DLD1 (cell line): ENCODE measurements around the gene EXOC2.

Experiments
- in situ Hi-C: cut with HindIII; loops from 2 replicates; pipeline ENCODE4 v1.10.0; 2017; ENCODE audit warnings: low sequenced_read_pairs

EXOC2 gene

DNA sequence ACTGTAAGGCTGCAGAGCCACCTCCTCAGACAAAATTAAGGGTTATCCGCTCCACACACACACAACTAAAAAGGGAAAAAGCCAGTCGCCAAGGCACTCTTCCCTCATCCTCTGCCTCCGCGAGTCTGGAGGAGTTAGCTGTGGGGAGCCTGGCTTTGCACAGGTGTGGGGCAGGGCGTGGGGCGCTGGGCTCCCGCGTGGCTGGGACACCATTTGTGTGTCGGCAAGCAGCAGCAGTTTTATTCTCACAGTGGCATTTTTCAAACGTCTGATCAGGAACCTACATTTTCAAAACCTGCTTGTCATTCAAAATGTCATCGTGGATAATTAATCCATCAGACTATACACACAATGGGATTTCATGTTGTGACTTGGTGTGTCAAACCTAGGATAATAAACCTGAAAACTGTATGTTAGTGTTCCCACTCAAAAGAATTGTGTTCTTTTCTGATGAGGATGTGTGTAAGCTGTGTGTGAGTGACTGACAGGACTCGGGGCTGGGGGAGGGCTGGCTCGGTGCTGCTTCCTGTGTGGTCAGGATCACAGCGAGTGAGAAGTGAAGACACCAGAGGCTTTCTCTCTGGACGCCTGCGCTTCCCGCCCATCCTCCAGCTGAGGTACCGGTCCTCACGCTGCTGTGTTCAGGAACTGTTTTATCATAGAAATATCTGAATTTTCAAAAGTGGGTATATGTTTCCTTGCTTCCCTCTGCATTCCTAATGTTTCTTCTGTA, 218.3 kb downstream of the EXOC2 start:
- in situ Hi-C loops = no loop called here

DNA sequence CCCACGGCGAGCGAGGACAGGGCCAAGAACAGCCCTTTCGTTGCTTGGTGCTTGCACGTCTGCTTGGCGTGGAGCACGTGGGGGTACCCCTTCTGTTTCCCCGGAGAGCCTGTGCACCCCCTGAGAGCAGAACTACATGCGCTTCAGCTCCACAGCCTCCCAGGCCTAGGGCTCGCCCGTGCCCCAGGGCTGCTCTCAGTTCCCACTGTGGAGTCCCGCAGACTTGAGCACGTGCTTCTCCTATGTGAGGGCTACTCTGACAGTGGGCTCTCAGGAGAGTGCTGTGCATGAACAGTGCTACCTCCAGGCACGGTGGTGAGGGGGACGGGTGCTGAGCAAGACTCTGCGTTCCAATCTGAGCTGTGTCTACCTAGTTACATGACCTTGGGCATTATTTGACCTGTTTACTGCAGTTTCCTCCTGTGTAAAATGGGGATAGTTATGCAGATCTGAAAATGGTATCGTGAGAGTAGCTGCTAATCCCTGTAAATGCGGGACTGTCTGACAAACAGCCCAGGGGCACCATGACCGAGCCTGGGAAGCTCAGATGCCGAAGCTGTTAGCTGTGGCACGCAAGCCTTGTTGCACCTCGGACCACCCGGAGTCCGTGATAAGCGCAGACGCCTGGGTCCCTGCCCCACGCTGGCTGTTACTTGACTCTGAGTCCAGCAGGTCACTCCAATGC, 219.0 kb downstream of the EXOC2 start:
- in situ Hi-C loops = no loop called here

DNA sequence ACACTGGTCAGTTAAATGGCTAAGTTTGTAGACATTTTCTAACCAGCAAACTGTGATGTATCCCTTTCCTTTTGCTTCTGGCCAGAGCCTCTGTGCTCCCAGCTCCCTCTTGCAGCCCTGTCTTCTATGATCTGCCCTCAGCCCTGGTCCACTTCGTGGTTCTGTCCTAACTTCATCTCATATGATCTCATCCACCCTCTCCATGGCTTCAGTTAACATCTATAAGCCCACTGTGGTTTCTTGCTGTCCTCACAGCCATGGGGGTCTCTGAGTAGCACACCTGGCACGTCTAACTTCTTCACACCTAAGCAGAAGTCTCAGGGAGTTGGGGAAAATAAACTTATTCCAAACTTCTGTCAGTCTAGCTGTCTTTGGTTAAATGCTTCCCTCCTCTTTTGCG, 219.6 kb downstream of the EXOC2 start:
- in situ Hi-C loops = no loop called here

DNA sequence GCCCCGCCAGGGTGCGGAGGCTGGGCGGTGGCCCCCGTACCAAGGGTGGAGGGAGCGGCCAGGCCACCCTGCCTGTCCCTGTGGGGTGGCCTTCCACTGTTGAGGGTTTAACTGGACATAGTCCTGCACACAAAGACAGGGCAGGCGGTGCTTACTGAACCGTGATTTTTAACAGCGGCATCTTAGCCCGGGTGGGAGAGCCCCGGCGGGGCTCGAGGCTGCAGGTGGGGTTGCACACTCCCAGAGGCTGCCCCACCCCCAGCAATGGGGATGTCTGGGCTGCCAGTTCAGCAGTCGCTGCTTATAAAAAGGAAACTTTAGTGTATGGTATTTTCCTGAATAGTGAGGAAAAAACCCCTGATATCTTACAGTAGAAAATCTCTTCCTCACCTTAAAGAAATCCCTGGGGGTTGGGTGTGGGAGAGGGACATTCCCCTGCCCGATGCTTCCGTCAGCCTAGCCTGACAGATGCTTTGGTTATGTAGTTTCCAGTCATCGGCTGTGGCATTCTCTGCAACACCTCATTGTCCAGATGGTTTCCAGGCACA, 222.0 kb downstream of the EXOC2 start:
- in situ Hi-C loops = no loop called here

DNA sequence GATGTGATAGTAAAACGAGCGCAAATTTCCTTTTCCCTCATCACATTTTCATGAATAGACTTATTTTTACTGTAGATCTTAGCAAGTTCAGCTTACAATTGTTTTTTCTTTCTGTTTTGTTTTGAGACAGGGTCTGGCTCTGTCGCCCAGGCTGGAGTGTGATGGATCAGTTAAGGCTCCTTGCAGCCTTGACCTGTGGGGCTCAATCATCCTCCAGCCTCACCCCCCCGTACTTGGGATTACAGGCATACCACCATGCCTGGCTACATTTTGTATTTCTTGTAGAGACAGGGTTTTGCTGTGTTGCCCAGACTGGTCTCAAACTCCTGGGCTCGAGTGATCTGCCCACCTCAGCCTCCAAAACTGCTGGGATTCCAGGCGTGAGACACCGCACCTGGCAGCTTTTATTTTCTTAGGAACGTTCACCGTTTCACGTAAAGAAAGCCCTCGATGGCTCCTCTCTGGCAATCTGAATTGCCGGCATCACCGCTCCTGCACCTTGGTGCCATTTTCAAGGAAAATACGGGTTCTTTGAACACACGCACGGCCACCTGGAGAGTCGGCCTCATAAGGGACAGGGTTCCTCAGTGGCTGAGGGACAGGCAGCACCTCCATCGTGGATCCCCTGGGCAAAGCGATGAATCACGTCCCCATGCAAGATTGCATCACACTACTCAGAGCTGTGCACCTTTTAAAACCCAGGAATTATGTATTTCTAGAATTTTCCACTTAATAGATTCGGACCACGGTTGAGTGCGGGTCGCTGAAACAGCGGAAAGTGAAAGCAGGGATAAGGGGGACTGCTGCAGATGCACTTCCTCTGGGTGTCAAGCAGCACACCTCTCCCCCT, 222.7 kb downstream of the EXOC2 start:
- in situ Hi-C loops = no loop called here

DNA sequence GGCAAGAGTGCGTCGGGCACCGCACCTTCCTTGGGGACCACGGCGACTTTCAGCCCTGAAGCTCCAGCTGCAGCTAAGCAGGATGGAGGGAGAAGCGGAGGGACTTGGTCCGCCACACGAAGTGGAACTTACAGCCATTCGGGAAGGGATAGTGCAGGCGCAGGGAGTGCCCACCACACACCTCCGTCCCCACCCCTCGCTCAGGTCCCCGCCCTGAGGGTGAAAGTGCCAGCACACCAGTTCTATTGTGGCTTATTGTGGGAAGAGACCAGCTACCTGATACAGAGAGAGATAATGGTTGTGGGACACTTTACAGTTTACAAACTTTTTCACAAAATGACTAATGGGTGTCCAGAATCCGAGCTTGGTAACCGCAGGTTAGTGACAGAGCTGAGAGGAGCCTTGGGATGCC, 225.3 kb downstream of the EXOC2 start:
- in situ Hi-C loops = no loop called here

DNA sequence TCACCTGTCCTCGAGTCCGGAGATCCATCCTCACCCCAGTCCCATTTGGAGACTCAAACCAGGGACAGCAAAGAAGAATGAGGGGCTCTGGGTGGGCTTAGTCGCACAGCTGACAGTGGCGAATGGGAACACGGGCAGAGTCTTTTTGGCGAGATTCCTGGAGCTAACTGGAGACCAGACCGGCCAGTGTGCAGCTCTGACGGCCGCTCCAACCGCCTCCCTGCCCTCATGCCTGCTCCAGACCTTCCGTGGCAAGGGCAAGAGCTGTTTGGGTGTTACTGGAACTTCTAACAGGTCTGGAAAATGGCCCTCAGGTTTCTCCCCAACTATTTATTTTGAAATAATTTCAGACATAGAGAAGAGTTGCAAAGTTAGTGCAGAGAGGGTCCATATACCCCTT, 225.8 kb downstream of the EXOC2 start:
- in situ Hi-C loops = no loop called here

DNA sequence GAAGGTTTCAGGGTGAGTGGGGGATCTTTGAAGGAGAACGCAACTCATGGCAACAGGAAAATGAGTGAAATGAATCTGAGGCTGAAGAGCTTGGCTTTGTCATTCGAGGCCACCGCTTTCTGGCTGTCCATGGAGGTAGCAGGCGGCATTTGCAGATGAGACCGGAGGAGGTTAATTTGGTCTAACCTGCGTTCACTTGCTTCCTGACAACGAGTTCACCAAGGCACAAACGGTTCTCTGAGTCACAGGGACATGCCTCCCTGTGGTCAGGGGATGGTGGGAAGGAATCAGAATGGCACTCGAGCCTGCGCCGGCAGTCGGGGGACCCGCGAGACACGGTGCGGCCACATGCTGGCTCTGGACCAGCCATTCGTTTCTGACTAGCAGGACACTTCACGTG, 226.4 kb downstream of the EXOC2 start:
- in situ Hi-C loops = no loop called here

DNA sequence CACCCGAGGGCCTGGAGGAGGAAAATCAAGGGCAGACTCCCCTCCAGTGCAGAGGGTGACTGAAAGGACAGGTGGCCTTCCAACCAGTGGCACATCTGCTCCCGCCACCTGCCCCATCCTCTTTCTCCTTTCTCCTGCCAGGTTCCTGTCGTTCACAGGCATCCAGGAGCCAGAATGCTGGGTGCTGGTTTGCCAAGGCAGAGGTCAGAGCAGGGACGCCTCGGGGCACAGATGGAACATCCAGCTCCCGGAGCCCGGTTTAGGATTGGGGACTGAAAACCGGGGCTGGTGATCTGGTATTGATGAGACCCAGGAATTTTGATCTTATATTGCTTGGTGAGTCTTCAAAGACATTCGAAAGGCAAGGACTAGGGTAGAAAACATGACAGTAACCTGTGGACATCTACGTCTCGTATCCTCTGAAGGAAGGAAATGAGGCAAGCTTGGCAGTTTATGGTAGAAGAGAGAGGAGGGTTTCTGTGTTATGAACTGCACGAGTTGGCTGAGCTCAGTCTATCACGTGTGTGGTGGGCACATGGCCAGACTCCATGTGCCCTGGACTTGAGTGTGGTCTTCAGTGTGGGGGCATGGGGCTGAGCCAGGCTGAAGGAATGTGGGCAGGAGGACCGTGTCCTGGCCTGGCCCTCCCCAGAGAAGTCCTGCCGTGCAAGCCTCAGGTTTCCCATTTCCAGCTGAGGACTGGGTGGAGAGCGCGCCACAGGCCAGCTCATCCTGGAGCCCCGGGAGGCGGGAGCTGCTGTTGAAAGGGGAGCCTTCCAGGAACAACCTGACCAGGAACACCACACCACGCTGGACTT, 227.2 kb downstream of the EXOC2 start:
- in situ Hi-C loops = no loop called here

DNA sequence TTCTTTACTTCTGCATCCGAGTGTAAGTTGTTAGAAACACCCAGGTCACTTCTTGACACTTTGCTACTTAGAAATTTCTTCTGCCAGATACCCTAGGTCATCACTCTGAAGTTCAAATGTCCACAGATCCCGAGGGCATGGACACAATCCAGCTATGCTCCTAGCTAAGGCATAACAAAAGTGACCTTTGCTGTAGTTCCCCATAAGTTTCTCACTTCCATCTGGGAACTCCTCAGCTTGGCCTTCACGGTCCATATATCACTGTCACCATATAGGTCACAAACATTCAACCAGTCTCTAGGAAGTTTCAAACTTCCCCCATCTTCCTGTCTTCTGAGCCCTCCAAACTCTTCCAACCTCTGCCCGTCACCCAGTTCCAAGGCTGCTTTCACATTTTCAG, 236.1 kb downstream of the EXOC2 start:
- in situ Hi-C loops = no loop called here

DNA sequence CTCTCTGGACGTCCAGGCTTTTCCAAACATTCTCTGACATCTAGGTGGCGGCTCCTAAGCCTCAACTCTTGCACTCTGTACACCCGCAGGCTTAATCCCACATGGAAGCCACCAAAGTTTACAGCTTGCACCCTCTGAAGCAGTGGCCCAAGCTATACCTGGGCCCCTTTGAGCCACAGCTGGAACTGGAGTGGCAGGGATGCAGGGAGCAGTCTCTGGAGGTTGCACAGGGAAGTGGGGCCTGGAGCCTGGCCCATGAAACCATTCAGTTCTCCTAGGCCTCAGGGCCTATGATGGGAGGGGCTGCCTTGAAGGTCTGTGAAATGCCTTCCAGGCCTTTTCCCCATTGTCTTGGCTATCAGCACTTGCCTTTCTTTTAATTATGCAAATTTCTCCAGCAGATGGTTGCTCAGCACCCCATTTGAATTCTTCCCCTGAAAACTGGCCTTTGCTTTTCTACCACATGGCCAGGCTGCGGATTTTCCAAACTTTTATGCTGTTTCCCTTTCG, 236.5 kb downstream of the EXOC2 start:
- in situ Hi-C loops = no loop called here

DNA sequence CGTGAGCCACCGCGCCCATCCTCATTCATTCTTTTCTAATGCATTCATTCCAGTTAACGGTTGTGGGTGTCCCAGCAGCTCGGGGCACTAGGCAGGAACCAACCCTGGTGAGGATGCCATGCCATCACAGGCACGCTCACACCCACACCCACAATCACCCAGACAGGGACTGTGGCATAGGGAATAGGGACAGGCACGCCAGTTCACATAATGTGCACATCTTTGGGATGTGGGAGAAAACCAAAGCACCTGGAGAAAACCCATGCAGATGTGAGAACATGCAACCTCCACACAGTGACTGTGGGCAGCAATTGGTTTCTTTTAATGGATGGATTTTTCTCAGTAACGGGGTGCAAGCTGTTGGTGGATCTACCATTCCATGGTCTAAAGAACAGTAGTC, 237.1 kb downstream of the EXOC2 start:
- in situ Hi-C loops = no loop called here

DNA sequence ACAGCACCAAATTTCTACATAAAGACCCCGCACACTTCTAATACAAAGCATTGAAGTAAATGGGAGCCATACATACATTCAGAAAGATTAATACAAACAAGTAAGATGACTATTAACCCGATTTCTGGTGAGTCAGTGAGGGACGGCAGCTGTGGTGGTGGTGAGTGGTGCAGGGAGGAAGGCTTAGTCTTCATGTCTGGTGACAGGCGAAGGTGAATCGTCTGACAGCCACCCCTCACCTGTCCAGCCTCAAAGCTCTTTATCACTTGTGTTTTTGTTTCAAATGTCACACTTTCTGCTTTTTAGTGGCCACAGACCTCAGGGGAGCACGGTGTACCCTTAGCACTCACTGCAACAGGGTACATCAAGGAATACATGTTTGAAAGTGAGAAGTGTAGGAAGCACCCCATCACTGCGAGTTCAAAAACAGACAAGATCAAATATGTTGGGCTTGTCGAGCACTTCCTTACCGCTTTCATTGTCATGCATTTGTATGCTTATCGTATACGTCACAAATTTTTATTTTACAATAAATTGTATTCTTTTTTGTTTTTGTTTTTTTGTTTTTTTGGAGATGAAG, 237.8 kb downstream of the EXOC2 start:
- in situ Hi-C loops = no loop called here

DNA sequence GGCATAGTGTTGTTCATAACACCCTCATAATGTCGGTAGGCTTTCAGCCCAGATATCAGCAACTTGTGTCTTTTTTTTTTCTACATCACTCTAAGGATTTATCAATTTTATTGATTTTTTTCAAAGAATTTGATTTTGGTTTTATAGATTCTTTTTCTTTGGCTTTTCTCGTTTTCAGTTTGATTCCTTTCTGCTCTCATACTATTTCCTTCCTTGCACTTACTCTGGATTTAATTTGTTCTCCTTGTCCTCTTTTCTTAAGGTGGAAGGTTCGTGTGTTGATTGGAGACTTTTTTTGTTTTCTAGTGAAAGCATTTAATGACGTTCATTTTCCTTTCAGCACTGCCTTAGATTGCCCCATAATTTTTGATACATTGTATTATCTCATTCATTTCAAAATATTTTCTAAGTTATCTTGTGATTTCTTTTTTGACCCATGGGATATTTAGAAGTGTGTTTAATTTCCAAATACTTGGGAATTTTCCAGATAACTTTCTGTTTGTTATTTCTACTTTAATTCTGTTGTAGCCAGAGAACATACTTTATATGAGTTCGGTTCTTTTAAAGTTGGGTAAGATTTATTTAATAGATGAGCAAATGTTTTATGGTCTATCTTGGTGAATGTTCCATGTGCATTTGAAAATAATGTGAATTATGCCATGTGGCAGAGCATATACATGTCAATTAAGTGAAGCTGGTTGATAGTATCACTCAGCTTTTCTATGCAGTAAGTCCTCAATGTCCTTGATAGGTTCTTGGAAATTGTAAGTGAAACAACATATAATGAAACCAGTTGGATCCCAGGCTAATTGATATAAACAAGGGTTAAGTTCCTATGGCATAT, 238.6 kb downstream of the EXOC2 start:
- in situ Hi-C loops = no loop called here

DNA sequence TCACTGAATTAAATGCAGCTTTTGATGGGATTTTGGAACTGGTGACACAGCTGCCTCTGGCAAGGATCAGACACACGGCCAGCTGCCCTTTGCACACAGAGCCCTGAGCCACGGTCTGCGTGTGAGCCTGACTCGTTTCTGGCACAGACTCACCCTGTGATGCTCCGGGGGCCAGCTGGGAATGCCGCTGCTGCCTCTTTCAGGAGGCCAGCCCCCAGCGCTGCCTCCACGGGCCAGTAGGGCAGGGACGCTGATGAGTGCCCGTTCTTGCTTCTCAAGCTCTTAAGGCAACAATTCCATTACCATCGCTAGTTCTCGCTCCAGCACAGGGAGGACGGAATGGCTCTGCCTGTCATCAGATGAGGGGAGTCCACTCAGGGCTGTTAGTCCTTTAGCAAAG, 239.8 kb downstream of the EXOC2 start:
- in situ Hi-C loops = no loop called here

DNA sequence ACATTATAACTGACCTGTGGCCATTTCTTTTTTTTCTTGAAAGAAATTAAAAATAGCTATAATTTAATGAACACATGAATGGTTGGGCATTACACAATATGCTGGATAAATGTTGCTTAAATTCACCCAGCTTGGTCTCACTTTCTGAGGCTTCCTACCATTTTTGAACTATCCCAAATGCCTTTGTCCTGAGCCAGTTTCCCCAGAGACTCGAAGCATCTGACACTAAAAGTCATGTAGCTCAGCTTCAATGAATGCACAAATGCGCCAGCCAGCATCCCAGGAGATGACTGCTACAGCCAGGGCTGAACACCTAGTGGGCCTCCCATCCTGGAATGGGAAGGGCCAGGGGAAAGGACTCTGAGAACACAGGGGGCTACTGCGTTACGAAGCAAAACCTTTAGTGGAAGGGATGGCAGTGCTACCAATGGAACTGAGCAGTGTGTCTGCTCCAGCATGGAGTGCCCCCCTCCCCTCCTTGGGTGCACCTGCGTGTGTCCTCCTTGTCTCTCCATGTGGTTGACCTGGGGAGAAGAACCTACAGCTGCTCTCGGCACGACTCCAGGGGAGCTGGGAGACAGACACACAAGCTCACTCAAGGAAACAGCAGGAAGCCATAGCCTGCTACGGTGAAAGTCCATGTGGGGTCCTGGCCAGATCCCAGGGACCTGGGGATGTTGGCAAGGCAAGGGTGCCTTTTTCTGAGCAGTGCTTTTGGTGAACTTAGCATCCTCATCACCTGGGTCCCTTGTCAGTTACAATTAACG, 240.5 kb downstream of the EXOC2 start:
- in situ Hi-C loops = no loop called here

DNA sequence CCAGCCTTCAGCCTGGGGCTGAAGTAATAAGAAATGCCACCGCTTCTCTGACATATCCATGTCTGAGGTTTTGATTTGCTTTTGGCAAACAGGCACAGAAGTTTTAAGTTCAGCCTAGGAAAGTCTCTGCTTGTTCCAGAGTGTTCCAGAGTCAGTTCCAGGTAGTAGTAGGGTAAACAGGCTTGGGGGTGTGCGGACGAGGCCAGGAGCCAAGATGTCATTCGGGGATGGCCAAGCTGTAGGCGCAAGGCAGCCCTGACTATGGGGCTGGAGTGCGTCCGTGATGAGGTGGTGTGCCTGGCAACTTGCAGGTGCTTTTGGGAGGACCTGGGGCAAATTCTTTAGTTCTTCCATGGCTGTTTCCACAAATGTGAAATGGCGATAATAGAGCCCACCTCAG, 241.1 kb downstream of the EXOC2 start:
- in situ Hi-C loops = no loop called here

DNA sequence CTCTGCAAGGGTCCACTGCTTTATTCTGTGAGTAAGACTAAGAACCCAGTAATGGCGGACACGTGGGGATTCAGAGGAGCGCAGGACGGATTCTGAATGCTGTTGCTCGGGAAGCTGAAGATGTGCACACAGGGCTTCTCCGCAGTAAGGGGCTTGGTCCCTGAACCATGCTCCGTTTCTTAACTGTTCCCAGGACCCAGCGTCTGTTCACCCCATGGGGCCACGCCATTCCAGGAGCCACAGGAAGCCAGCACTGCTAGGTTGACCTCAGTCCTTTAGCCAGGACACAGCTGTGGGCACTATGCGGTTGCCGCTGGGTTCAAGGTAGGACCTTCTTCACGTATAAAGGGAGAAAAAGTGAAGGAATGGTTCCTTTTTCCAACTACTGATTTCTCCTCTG, 241.6 kb downstream of the EXOC2 start:
- in situ Hi-C loops = no loop called here
